Lower leg skin (tissue), 3 donors: ENCODE results near the gene RASGRP2.

ENCODE experiments used
- CTCF ChIP-seq, 3 donors: fragments of 450-650 bp; IDR thresholded peaks; one replicate each; pipeline ENCODE4 v1.5.1; 2016; ENCODE audit warnings: antibody characterized with exemption in 3 of 3, mild to moderate bottlenecking in 3 of 3, moderate library complexity in 2 of 3
- POLR2A ChIP-seq, 2 donors: fragments of 450-650 bp; IDR thresholded peaks; one replicate each; pipeline ENCODE4 v1.6.1; 2016 to 2017; ENCODE audit warnings: antibody characterized with exemption in 2 of 2, mild to moderate bottlenecking in 1 of 2, moderate library complexity in 1 of 2

- TF ChIP-seq POLR2A (IDR thresholded peaks at IDR 0.05) (no peak), CTCF (IDR thresholded peaks at IDR 0.05) (no peak)
These were observed 31.4 kb downstream of the RASGRP2 start for GRCh38 chr11:64712430-64713015.
